ENCODE data around the gene COPE. TPM values are rescaled to one million over a fixed set of nuclear protein-coding genes. Genes with fewer than 3 reads are reported as not detected.
"Not testable (repeated sequence)": the region's sequence is repeated elsewhere in the genome, so short reads cannot be mapped to it uniquely, and the experiment has no call there.

Gene COPE
- polyA plus RNA-seq, 3 donors = 93.3 to 142 (median 113) TPM

- DNase-seq (ENCODE audit: extremely low read depth in 1 of 11, low read depth in 9 of 11, low spot score in 4 of 11) = no peak
Measured at GRCh38 chr19:18921593-18921992, 2.4 kb upstream of the COPE start.

GRCh38 chr19:18920400-18920799 is 1.2 kb upstream of the COPE start:
- no peak for DNase-seq (ENCODE audit: extremely low read depth in 1 of 11, low read depth in 9 of 11, low spot score in 4 of 11)

- DNase-seq (ENCODE audit: extremely low read depth in 1 of 11, low read depth in 9 of 11, low spot score in 4 of 11) = no peak
Measured at GRCh38 chr19:18919900-18920214, 670 bp upstream of the COPE start.

GRCh38 chr19:18917593-18917992 is 1.6 kb downstream of the COPE start:
- DNase-seq (ENCODE audit: extremely low read depth in 1 of 11, low read depth in 9 of 11, low spot score in 4 of 11) = not testable (repeated sequence)

- DNase-seq (ENCODE audit: extremely low read depth in 1 of 11, low read depth in 9 of 11, low spot score in 4 of 11) = no peak
Measured at GRCh38 chr19:18915639-18916038, 3.5 kb downstream of the COPE start.

GRCh38 chr19:18913466-18913865 is 5.7 kb downstream of the COPE start:
- DNase-seq (ENCODE audit: extremely low read depth in 1 of 11, low read depth in 9 of 11, low spot score in 4 of 11) = no peak

GRCh38 chr19:18912933-18913332 is 6.3 kb downstream of the COPE start:
- DNase-seq (ENCODE audit: extremely low read depth in 1 of 11, low read depth in 9 of 11, low spot score in 4 of 11) = no peak

- DNase-seq (ENCODE audit: extremely low read depth in 1 of 11, low read depth in 9 of 11, low spot score in 4 of 11) = no peak
Measured at GRCh38 chr19:18910801-18911436, 8.3 kb downstream of the COPE start.

GRCh38 chr19:18910010-18910409 is 9.2 kb downstream of the COPE start:
- no peak for DNase-seq (ENCODE audit: extremely low read depth in 1 of 11, low read depth in 9 of 11, low spot score in 4 of 11)

- no peak for DNase-seq (ENCODE audit: extremely low read depth in 1 of 11, low read depth in 9 of 11, low spot score in 4 of 11)
Measured at GRCh38 chr19:18908917-18909619, 10.1 kb downstream of the COPE start.

GRCh38 chr19:18906605-18907519 is 12.3 kb downstream of the COPE start:
- DNase-seq (ENCODE audit: extremely low read depth in 1 of 11, low read depth in 9 of 11, low spot score in 4 of 11) = no peak

GRCh38 chr19:18905513-18906236 is 13.5 kb downstream of the COPE start:
- DNase-seq (ENCODE audit: extremely low read depth in 1 of 11, low read depth in 9 of 11, low spot score in 4 of 11) = no peak

GRCh38 chr19:18905058-18905456 is 14.1 kb downstream of the COPE start:
- DNase-seq (ENCODE audit: extremely low read depth in 1 of 11, low read depth in 9 of 11, low spot score in 4 of 11) = no peak

GRCh38 chr19:18904334-18905057 is 14.7 kb downstream of the COPE start:
- DNase-seq (ENCODE audit: extremely low read depth in 1 of 11, low read depth in 9 of 11, low spot score in 4 of 11) = no peak

GRCh38 chr19:18903156-18904037 is 15.8 kb downstream of the COPE start:
- DNase-seq (ENCODE audit: extremely low read depth in 1 of 11, low read depth in 9 of 11, low spot score in 4 of 11) = no peak

- not testable (repeated sequence) for DNase-seq (ENCODE audit: extremely low read depth in 1 of 11, low read depth in 9 of 11, low spot score in 4 of 11)
Measured at GRCh38 chr19:18902519-18902918, 16.7 kb downstream of the COPE start.

- no peak for DNase-seq (ENCODE audit: extremely low read depth in 1 of 11, low read depth in 9 of 11, low spot score in 4 of 11)
Measured at GRCh38 chr19:18901491-18901890, 17.7 kb downstream of the COPE start.
